GM12872 (cell line): ENCODE data around the gene EPB41L1.

Source experiments
- TF ChIP-seq, protein P1 (sequence below): IDR thresholded peaks from 3 replicates; pipeline ENCODE4 v1.5.1; 2011; ENCODE audit warnings: low read depth, mild to moderate bottlenecking, low read length, moderate library complexity; ENCODE audit not compliant: insufficient read depth

EPB41L1 gene

DNA sequence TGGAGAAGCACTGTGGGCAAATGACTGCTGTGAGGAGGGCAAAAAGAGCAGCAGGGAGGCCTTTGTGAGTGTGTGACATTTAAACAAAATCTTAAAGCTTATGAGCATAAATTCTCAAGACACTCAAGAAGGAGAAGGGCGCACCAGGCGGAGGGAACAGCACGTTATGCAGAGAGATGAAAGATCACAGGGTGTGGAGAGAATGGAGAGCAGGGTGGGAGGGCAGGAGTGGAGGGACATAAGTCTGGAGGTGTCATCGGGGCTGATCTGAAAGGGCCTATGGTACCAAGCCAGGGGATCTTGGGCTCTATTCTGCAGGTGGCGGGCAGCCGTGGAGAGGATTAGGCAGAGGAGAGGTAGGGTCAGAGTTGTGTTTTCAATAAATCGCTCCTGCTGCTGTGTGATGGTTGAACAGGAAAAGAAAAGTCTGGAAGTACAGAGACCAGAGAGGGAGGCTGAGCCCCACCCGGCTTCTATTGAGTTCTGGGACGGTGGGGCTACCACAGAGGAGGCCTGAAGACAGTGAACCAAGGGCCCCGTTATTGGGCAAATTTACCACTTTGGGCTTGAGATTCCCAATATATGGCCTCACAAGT lies 127.3 kb downstream of the EPB41L1 start:
- TF ChIP-seq, protein P1, sequence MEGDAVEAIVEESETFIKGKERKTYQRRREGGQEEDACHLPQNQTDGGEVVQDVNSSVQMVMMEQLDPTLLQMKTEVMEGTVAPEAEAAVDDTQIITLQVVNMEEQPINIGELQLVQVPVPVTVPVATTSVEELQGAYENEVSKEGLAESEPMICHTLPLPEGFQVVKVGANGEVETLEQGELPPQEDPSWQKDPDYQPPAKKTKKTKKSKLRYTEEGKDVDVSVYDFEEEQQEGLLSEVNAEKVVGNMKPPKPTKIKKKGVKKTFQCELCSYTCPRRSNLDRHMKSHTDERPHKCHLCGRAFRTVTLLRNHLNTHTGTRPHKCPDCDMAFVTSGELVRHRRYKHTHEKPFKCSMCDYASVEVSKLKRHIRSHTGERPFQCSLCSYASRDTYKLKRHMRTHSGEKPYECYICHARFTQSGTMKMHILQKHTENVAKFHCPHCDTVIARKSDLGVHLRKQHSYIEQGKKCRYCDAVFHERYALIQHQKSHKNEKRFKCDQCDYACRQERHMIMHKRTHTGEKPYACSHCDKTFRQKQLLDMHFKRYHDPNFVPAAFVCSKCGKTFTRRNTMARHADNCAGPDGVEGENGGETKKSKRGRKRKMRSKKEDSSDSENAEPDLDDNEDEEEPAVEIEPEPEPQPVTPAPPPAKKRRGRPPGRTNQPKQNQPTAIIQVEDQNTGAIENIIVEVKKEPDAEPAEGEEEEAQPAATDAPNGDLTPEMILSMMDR = no peak
